HL-60 (cell line): Measurements from ENCODE around the gene CCDC40.

ENCODE experiments used
- DNase-seq, 2 experiments: peaks; one replicate each; pipeline ENCODE4 v3.0.0-alpha.2; 2010 to 2020; ENCODE audit warnings: low read depth in 1 of 2, low spot score in 1 of 2
- H3K27ac ChIP-seq: fragments of 250-450 bp; sonication (Bioruptor Pico); replicated peaks from 2 replicates; pipeline ENCODE4 v1.5.1; 2020; ENCODE audit warnings: mild to moderate bottlenecking, moderate library complexity
- H3K27me3 ChIP-seq: fragments of 250-450 bp; sonication (Bioruptor Pico); 2 replicates; pipeline ENCODE4 v1.5.1; 2021; ENCODE audit warnings: mild to moderate bottlenecking, moderate library complexity; ENCODE audit not compliant: insufficient read depth, poor library complexity, severe bottlenecking
- H3K4me3 ChIP-seq: replicated peaks from 2 replicates; pipeline ENCODE4 v1.5.1; 2011; ENCODE audit warnings: mild to moderate bottlenecking, control low read depth, low read length; ENCODE audit not compliant: insufficient read depth
- GABPA ChIP-seq: IDR thresholded peaks from 2 replicates; pipeline ENCODE4 v1.6.1; 2012; ENCODE audit warnings: low read depth
- POLR2AphosphoS5 ChIP-seq: IDR thresholded peaks from 2 replicates; pipeline ENCODE4 v1.6.1; 2012; ENCODE audit warnings: low read depth
- SPI1 ChIP-seq: IDR thresholded peaks from 2 replicates; pipeline ENCODE4 v1.6.1; 2012; ENCODE audit warnings: low read depth, mild to moderate bottlenecking, borderline replicate concordance
- TF ChIP-seq, protein P1 (sequence below): IDR thresholded peaks from 2 replicates; pipeline ENCODE4 v1.6.1; 2012; ENCODE audit warnings: low read depth; ENCODE audit not compliant: insufficient replicate concordance
- TF ChIP-seq, protein P2 (sequence below): IDR thresholded peaks from one replicate; pipeline ENCODE4 v1.5.1; 2011; ENCODE audit warnings: low read length, control low read depth, inconsistent platforms; ENCODE audit not compliant: insufficient read depth

CCDC40 gene

DNA sequence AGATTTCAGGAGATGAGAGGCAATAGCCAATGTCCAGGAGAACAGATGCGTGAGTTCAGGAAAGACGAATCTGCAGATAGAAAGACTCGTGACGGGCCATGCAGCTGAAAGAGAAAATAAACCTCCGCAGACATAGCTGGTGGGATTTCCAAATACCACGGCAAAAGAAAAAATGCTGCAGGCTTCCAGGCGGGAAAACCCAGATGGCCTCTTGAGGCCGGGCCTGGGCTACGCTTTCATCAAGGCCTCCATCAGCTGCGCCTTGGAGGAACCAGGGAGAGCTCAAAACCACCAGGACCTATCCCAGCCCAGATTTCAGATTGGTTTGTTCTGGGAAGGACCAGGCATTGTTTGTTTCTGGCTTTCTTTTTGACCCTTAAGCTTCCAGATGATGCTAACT is 16.7 kb downstream of the CCDC40 start:
- no peak for TF ChIP-seq GABPA
- TF ChIP-seq, protein P1, sequence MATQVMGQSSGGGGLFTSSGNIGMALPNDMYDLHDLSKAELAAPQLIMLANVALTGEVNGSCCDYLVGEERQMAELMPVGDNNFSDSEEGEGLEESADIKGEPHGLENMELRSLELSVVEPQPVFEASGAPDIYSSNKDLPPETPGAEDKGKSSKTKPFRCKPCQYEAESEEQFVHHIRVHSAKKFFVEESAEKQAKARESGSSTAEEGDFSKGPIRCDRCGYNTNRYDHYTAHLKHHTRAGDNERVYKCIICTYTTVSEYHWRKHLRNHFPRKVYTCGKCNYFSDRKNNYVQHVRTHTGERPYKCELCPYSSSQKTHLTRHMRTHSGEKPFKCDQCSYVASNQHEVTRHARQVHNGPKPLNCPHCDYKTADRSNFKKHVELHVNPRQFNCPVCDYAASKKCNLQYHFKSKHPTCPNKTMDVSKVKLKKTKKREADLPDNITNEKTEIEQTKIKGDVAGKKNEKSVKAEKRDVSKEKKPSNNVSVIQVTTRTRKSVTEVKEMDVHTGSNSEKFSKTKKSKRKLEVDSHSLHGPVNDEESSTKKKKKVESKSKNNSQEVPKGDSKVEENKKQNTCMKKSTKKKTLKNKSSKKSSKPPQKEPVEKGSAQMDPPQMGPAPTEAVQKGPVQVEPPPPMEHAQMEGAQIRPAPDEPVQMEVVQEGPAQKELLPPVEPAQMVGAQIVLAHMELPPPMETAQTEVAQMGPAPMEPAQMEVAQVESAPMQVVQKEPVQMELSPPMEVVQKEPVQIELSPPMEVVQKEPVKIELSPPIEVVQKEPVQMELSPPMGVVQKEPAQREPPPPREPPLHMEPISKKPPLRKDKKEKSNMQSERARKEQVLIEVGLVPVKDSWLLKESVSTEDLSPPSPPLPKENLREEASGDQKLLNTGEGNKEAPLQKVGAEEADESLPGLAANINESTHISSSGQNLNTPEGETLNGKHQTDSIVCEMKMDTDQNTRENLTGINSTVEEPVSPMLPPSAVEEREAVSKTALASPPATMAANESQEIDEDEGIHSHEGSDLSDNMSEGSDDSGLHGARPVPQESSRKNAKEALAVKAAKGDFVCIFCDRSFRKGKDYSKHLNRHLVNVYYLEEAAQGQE: no peak
- TF ChIP-seq, protein P2, sequence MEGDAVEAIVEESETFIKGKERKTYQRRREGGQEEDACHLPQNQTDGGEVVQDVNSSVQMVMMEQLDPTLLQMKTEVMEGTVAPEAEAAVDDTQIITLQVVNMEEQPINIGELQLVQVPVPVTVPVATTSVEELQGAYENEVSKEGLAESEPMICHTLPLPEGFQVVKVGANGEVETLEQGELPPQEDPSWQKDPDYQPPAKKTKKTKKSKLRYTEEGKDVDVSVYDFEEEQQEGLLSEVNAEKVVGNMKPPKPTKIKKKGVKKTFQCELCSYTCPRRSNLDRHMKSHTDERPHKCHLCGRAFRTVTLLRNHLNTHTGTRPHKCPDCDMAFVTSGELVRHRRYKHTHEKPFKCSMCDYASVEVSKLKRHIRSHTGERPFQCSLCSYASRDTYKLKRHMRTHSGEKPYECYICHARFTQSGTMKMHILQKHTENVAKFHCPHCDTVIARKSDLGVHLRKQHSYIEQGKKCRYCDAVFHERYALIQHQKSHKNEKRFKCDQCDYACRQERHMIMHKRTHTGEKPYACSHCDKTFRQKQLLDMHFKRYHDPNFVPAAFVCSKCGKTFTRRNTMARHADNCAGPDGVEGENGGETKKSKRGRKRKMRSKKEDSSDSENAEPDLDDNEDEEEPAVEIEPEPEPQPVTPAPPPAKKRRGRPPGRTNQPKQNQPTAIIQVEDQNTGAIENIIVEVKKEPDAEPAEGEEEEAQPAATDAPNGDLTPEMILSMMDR: no peak
- no peak for TF ChIP-seq POLR2AphosphoS5
- TF ChIP-seq SPI1: no peak
- H3K27me3 ChIP-seq: no peaks in the 10 kb centered on the region
- no peak overlapping the region for H3K4me3 ChIP-seq
- DNase-seq: no peak
- H3K27ac ChIP-seq: no peak overlapping the region

DNA sequence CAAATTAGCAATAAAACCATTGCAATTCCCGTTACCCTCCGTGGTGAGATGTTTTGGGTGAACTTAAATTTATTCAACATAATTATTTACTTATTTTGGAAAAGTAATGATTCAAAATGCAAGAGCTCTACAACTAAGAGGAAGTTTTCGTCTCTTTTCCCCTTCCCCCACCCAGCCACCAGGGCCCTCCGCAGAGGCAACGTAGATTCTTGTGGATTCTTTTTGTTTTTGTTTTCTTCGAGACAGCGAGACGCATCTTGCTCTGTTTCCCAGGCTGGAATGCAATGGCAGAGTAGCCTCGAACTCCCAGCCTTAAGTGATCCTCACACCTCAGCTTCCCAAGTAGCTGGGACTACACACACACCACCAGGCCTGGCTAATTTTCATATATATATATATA is 19.2 kb downstream of the CCDC40 start:
- Histone ChIP-seq H3K27me3 (peaks cover 2% of the 10 kb centered on the region), H3K27ac (no peak overlapping the region), H3K4me3 (no peak overlapping the region)
- TF ChIP-seq SPI1 (no peak), GABPA (no peak), POLR2AphosphoS5 (no peak)
- TF ChIP-seq, protein P1: no peak
- TF ChIP-seq, protein P2: no peak
- DNase-seq: no peak

DNA sequence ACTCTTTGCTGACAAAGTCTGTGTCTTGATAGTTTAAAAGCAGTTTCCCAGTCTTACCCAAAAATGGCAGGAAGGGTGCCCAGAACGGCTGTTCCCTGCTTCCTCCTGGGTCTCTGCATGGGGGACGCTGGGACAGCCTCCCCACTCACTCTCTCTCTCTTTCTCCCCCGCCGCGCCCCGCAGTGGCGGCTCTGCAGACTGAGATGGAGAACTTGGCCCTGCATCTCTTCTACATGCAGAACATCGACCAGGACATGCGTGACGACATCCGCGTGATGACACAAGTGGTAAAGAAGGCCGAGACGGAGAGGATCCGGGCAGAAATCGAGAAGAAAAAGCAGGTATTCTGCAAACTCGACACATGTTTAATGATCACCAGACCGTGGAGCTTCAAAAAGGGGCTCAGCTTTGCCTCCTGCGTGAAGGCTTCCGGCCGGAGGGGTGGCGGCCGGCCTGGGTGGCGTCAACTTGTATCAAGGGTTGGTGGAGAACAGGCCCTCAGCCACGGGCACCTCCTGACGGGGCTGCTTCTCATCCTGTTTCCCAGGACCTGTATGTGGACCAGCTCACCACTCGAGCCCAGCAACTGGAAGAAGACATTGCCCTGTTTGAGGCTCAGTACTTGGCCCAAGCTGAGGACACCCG is 22.0 kb downstream of the CCDC40 start:
- TF ChIP-seq, protein P2: no peak
- no peak for TF ChIP-seq SPI1
- no peak for TF ChIP-seq GABPA
- no peak for TF ChIP-seq POLR2AphosphoS5
- TF ChIP-seq, protein P1: no peak
- Histone ChIP-seq H3K27ac (no peak overlapping the region), H3K27me3 (peaks cover 3% of the 10 kb centered on the region), H3K4me3 (no peak overlapping the region)
- DNase-seq: no peak
